ENCODE measurements around the gene LBH. TPM values are rescaled to one million over a fixed set of nuclear protein-coding genes. Genes with fewer than 3 reads are reported as not detected.
A peak's percentile ranks its signal among the peaks of the same experiment; 100 is the strongest.

Gene LBH
- total RNA-seq, 8 experiments from 2014 or later: 3.0 to 88.7 (median 52.3) TPM

DNA sequence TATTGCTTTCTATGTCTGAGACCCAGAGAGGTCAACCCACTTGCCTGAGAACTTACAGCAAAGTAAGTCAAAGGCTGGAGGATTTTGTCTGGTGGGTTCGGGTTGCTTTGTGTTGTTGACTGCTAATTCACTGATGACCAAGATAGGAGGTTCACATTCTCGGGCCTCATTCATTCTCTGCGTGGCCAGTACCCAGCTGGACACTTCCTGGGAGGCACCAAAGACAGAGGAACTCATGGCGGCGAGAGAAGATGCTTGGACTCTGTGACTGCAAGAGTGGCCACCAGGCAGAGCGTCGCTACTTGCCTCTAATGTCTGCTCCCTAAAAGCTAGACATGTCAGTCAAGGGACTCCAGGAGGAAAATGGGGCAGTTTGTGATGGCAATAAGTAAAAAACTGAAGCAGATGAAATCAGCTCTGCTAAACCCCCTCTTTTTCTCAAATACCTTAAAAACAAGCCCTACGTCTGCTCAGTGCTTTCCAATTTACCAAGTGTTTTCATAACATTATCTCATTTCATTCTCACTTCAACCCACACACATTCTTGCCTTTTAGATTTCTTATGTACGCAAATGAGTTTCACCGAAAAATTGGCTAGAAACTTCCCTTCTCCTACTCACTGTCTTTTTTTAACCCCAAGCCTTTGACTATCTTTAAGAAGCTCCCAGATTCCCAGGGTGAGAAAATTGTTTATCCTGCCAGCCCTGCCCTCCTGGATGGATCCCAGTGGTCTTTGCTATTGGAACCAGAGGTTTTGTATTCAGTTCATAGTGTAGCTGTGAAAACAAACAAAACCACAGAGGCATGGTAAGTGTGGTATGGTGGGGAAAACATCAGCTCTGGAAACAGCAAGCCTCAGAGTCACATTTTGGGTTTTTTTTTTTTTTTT, 4.9 kb upstream of the LBH start:
- in situ Hi-C loops (cut with MboI; ENCODE audit: low pct_unique_long_range_greater_than_20kb in 2 of 9, low sequenced_read_pairs in 9 of 9, unreplicated experiment in 9 of 9): loop anchor here in 2 of 9 experiments (25.0 kb wide), 2 partner anchors 211 to 236 kb away; partner anchors contain the start of gene LCLAT1 (in 1 of the 2)
- Histone ChIP-seq H3K4me3 (no peak overlapping the region), H3K27ac (no peak overlapping the region), H3K4me1 (replicated peaks in 1 of 2) (peaks cover 3 to 4% of the 10 kb centered on the region in 2 donors)
- no peak for ATAC-seq (replicated peaks in 6 of 8)
- WGBS, 10 experiments: 44 to 96% (median 78%) methylated on average over 1 to 10 of the region's 10 CpGs; no CpG with 5 or more reads in 2 of the 10 experiments

DNA sequence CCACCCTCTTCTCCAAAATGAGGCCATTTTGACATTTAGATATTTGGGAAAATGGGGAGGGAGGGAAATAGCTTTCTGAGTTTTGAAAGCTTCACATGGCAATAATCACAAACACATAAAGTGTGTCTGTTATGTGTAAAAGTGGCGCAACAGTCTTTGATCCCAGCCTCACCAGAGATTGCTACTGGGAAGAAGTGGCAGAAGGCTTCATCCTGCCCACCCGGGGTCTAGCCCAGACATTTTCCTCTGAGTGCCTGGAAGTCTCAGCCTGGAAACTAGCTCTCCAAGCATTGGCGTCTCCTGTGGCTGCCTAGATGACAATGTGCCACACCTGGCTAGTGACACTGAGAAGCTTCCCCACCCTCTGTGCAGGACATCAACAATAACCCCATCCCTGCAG, 1.7 kb upstream of the LBH start:
- H3K4me1 ChIP-seq (replicated peaks in 1 of 2): peaks cover 18% of the 10 kb centered on the region in 2 donors
- WGBS, 10 experiments: 60 to 100% (median 80%) methylated on average over 1 to 2 of the region's 3 CpGs; no CpG with 5 or more reads in 5 of the 10 experiments
- in situ Hi-C loops (cut with MboI; ENCODE audit: low pct_unique_long_range_greater_than_20kb in 2 of 9, low sequenced_read_pairs in 9 of 9, unreplicated experiment in 9 of 9): loop anchor here in 2 of 9 experiments (25.0 kb wide), 2 partner anchors 208 to 233 kb away; partner anchors contain the start of gene LCLAT1 (in 1 of the 2)
- ATAC-seq (replicated peaks in 6 of 8): no peak
- no peak overlapping the region for H3K4me3 ChIP-seq
- no peak overlapping the region for H3K27ac ChIP-seq

DNA sequence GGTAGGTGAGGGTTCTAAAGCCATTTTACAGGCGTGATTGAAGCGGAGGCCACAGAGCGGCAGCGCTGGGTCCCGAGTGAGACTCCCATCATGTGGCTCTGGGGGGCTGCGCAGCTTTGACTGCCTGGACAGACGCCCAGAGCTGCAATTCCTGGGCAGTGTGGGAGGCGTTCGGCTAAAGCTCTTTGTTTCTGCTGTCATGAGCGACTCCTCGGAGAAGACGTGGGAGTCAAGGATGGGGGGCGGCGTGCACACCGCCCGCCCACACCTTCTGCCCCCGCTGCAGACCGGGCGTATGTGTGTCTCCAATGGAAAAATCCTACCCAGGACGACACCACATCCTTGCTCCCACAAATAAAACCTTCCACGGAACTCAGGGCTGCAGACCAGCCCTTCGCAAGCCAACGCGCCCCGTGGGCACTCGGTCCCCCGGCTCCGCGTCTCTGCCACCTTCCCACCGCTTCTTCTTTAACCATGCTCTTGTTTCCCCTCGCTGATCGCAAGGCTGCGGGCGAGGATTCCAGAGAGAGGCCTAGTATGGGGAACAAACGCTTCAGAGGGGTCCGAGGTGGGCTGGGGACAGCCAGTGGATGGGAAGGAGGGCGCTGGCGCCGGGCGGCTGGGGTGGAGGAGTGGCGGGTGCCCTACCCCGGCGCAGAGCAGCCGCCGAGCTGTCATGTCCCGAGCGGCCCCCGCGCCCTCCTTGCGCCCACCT, 680 bp upstream of the LBH start:
- peak in 6 of 8 experiments; percentile 9 to 49 (median 18) for ATAC-seq (replicated peaks in 6 of 8)
- Histone ChIP-seq H3K27ac (peak overlapping the region; percentile 73 to 85), H3K4me3 (peak overlapping the region; percentile 55 to 90 (median 85)), H3K4me1 (replicated peaks in 1 of 2) (peaks cover 18% of the 10 kb centered on the region in 2 donors)
- 0 to 33% (median 0%) methylated on average over 1 to 10 of the region's 50 CpGs; no CpG with 5 or more reads in 5 of the 10 experiments for WGBS, 10 experiments
- in situ Hi-C loops (cut with MboI; ENCODE audit: low pct_unique_long_range_greater_than_20kb in 2 of 9, low sequenced_read_pairs in 9 of 9, unreplicated experiment in 9 of 9): loop anchor here in 2 of 9 experiments (25.0 kb wide), 2 partner anchors 207 to 232 kb away; partner anchors contain the start of gene LCLAT1 (in 1 of the 2)

DNA sequence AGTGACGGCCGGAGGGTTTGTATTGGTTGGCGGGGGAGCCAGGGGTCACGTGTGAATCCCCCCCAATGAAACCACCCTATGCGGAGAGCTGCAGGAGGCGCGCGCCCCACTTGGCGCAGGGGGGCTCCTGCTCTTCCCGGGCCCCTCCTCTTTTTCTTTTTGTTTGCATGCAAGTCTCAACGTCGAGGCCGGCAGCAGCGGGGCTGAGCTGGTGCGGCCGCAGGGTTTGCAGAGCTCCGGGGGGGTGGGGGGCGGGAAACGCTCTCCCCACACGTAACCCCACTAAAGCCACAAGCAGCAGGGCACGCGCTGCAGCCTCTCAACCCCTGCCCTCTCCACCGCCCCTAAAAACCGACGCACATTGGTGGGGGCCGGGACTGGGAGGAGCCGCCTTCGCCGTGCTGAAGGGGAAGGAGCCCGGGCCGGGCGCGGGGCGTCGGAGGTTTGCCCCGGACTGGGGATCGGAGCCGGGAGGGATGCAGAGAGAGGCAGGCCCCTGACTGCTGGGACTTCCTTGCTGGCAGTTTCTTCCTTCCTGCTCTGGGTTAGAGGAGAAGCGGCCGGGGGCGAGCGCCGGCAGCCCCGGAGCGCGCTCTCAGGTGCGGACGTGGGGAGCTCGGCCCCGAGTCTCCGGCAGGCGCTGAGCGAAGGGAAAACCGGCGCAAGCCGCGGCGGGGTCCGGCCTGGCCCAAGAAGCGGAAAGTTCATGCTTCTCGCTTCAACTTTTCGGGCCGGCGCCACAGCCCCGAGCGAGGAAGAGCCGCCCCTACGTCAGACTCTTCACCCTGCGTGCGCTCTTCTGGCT, 864 bp downstream of the LBH start:
- Histone ChIP-seq H3K27ac (peak overlapping the region; percentile 62 to 96), H3K4me3 (peak overlapping the region; percentile 55 to 90 (median 85)), H3K4me1 (replicated peaks in 1 of 2) (peaks cover 18% of the 10 kb centered on the region in 2 donors)
- in situ Hi-C loops (cut with MboI; ENCODE audit: low pct_unique_long_range_greater_than_20kb in 2 of 9, low sequenced_read_pairs in 9 of 9, unreplicated experiment in 9 of 9): loop anchor here in 2 of 9 experiments (25.0 kb wide), 2 partner anchors 205 to 230 kb away; partner anchors contain the start of gene LCLAT1 (in 1 of the 2)
- peak; percentile 31 to 63 (median 48) for ATAC-seq (replicated peaks in 6 of 8)
- 0 to 5% (median 0%) methylated on average over 1 to 22 of the region's 70 CpGs; no CpG with 5 or more reads in 6 of the 10 experiments for WGBS, 10 experiments

DNA sequence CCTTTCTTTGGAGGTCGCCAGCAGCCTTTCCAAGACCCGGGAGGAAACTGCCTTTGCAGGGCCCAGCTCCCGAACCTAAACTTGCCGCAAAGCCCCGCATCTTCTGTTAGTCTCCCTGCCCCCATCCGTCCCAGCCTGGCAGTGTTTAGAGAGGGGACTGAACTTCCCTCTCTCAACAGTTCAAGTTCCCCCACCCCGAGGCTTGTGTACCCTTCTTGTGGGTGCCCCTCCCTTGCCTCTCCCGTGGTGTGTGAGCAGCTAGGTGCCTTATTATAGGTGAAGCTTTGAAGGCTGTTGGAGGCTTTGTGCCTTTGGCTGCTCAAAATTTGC, 1.4 kb downstream of the LBH start:
- in situ Hi-C loops (cut with MboI; ENCODE audit: low pct_unique_long_range_greater_than_20kb in 2 of 9, low sequenced_read_pairs in 9 of 9, unreplicated experiment in 9 of 9): loop anchor here in 2 of 9 experiments (25.0 kb wide), 2 partner anchors 205 to 230 kb away; partner anchors contain the start of gene LCLAT1 (in 1 of the 2)
- 0% methylated on average over 1 to 2 of the region's 8 CpGs; no CpG with 5 or more reads in 7 of the 10 experiments for WGBS, 10 experiments
- ATAC-seq (replicated peaks in 6 of 8): no peak
- H3K4me1 ChIP-seq (replicated peaks in 1 of 2): peaks cover 18% of the 10 kb centered on the region in 2 donors
- peak overlapping the region; percentile 55 to 90 (median 85) for H3K4me3 ChIP-seq
- peak overlapping the region in 1 of 2 donors; percentile 62 for H3K27ac ChIP-seq

DNA sequence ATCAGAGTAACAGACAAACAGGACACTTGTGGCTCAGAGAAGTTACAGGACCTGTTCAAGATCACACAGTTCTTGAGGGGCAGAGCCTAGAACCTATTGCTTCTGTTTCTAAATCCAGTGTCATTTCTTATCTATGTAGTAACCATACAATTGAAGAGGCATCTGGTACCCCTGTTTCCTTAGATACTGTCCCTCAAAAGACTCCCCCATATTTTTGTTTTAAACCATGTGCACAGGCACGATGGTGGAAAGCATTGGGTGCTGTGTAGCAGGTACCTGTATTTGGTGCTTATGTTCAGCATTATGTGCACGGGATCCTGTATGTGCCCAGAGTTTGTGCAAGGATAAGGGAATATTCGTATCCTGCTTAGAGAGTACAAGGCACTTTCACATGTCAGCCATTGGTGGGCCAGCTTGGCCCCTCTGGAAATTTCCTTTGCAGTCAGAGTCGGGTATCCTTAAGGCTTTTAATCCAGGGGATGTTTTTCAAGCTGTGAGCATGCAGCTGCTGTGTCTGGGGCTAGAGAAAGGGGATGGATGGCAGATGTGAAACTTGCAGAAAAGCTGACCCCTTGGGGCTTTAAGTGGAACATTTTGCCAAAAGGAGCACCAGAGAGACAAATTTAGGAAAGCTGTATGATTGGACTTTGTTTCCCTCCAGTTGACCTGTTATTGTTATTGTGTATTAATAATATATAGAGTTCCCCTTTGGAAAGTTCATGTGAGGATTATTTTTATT, 2.1 kb downstream of the LBH start:
- 11 to 83% (median 54%) methylated on average over 1 to 4 of the region's 4 CpGs; no CpG with 5 or more reads in 2 of the 10 experiments for WGBS, 10 experiments
- Histone ChIP-seq H3K27ac (no peak overlapping the region), H3K4me1 (replicated peaks in 1 of 2) (peaks cover 18% of the 10 kb centered on the region in 2 donors), H3K4me3 (peak overlapping the region; percentile 55 to 90 (median 85))
- ATAC-seq (replicated peaks in 6 of 8): no peak
- in situ Hi-C loops (cut with MboI; ENCODE audit: low pct_unique_long_range_greater_than_20kb in 2 of 9, low sequenced_read_pairs in 9 of 9, unreplicated experiment in 9 of 9): loop anchor here in 2 of 9 experiments (25.0 kb wide), 2 partner anchors 204 to 229 kb away; partner anchors contain the start of gene LCLAT1 (in 1 of the 2)

DNA sequence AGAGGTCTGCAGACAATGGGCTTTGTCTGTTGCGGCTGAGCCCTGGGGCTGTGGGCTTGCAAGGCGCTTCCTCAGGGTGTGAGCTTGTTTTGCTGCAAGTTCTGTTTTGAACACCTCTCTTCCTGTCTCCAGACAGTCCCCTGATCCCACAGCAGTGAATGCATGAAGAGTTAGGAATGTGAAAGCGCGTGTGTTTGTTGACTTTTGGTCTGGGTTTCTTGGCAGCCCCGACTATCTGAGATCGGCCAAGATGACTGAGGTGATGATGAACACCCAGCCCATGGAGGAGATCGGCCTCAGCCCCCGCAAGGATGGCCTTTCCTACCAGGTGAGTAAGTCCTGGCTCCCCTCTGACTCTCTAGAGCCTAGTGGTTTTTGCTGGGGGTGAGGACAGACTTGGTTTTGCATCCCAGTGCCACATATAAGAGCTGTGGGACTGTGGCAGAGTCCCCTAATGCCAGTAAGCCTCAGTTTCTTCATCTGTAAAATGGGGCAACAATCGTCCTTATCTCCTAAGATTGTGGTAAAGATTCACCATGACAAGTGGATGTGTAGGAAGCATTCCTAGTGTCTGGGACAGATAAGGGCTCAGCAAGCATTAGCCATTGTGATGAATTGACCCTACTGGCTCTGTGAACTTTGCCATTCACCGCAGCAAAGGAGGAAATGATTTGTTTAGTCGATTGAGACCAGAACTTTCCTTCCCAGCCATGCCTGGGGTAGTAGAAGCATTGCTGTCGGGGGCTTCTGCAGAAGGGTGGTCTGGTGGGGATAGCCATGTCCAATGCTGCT, 3.0 kb downstream of the LBH start:
- in situ Hi-C loops (cut with MboI; ENCODE audit: low pct_unique_long_range_greater_than_20kb in 2 of 9, low sequenced_read_pairs in 9 of 9, unreplicated experiment in 9 of 9): loop anchor here in 2 of 9 experiments (25.0 kb wide), 2 partner anchors 203 to 228 kb away; partner anchors contain the start of gene LCLAT1 (in 1 of the 2)
- Histone ChIP-seq H3K4me3 (peak overlapping the region in 3 of 5 donors; percentile 61 to 90 (median 85)), H3K27ac (no peak overlapping the region), H3K4me1 (replicated peaks in 1 of 2) (peaks cover 19% of the 10 kb centered on the region in 2 donors)
- 10 to 100% (median 76%) methylated on average over 1 to 6 of the region's 12 CpGs; no CpG with 5 or more reads in 4 of the 10 experiments for WGBS, 10 experiments
- no peak for ATAC-seq (replicated peaks in 6 of 8)

DNA sequence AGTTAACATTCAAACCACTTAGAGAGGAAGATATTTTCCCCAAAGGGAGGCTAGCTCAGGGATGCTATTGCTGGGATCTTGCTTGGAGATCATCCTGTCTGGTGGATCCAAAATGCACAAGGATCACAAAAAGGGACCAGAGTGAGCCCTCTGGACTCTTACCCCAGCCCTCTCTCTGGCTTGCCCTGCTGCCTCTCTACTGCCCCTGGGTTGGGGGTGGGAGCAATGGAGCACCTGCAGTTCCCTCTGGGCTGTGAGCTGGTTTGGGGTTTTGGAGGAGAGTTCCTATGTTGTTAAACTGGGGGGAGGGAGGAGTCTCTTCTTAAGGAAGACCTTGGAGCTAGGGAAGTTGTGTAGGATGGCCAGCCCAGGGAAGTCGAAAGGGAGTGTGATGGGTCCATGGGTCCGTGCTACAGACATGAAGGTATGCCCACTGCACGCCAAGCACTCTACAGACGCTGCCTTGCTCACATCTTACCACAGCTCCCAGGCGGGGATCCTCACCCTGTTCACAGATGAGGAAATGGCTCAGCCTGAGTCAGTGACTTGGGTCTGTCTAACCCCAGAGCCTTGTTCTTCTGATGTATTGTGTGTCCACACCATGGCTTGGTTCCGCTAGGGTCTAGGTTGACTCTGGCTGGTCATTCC, 3.8 kb downstream of the LBH start:
- 58 to 100% (median 93%) methylated on average over 1 to 5 of the region's 6 CpGs; no CpG with 5 or more reads in 3 of the 10 experiments for WGBS, 10 experiments
- H3K4me3 ChIP-seq: no peak overlapping the region
- no peak for ATAC-seq (replicated peaks in 6 of 8)
- no peak overlapping the region for H3K27ac ChIP-seq
- in situ Hi-C loops (cut with MboI; ENCODE audit: low pct_unique_long_range_greater_than_20kb in 2 of 9, low sequenced_read_pairs in 9 of 9, unreplicated experiment in 9 of 9): loop anchor here in 2 of 9 experiments (25.0 kb wide), 2 partner anchors 202 to 227 kb away; partner anchors contain the start of gene LCLAT1 (in 1 of the 2)
- peaks cover 22 to 23% of the 10 kb centered on the region in 2 donors for H3K4me1 ChIP-seq (replicated peaks in 1 of 2)

DNA sequence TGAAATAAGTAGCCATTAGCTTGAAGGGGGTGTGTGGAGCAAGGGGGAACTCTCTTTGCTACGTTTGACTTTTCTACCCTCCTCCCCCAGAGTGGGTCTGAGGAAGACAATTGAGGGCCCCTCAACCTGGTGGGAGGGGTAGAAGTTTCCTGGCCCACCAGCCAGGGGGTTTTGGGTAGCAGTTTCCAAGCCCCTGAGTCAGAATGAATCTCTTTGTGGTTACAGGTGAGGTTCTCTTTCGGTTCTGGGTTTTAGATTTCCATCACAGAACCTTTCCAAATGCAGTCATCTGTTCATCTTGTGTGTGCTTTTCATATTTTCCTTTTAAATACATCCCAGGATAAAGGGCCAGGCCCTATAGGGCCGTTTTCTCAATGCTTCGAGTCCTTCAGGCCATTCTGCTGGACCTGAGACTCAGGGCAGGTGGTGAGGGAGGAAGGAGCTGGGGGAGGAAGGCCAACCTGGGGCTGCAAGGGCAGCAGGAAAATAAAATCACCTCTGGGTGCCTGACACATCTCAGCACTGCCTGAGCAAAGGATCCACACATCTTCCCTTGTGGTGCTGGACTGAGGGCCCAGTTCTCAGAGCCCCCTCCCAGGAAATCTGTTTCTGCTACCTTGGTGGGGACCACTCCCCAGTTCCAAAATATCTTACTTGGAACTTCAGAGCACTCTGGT, 4.7 kb downstream of the LBH start:
- no peak overlapping the region for H3K27ac ChIP-seq
- no peak for ATAC-seq (replicated peaks in 6 of 8)
- WGBS, 10 experiments: 14 to 75% (median 55%) methylated on average over 1 to 4 of the region's 4 CpGs; no CpG with 5 or more reads in 5 of the 10 experiments
- peaks cover 21 to 23% of the 10 kb centered on the region in 2 donors for H3K4me1 ChIP-seq (replicated peaks in 1 of 2)
- in situ Hi-C loops (cut with MboI; ENCODE audit: low pct_unique_long_range_greater_than_20kb in 2 of 9, low sequenced_read_pairs in 9 of 9, unreplicated experiment in 9 of 9): loop anchor here in 2 of 9 experiments (25.0 kb wide), 2 partner anchors 201 to 226 kb away; partner anchors contain the start of gene LCLAT1 (in 1 of the 2)
- H3K4me3 ChIP-seq: no peak overlapping the region
